ENCODE data around the gene CAMK1D. TPM values are rescaled to one million over a fixed set of nuclear protein-coding genes. Genes with fewer than 3 reads are reported as not detected.
"Not testable (repeated sequence)": the region's sequence is repeated elsewhere in the genome, so short reads cannot be mapped to it uniquely, and the experiment has no call there.

Gene CAMK1D
- total RNA-seq, 3 donors from 2014 or later = 4.4 to 17.3 (median 5.2) TPM

DNA sequence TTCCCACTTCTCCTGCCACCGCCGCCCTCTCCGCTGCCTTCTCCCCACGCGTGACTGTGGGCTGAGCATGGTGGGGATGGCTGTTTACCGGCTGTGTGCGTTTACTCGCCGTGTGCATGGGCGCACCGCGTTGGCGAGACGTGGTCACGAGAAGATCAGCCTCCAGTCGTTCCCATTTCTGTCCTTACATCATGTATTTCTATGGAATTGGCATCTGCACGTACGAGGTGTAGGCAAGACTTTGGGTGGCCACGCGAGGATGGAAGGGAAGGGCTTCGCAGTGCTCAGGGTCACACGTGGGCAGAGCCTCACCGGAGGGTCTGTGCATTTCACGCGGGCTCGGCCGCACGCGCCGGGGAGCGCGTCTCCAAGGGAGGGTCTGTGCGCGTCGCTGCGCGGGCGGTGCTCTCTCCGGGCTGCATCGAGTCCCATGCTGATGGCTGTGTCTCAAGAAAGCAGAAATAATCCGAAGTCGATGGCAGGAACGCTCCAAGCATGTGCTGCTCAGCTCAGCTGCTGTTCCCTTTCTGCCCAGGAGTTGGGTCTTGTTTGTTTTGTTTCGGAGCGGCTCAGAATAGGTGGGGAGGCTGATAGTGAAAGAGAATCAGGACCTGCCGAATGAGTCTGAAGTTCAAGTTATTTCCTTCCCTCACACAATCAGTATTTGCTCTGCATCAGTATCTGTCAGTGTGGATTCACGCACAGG, 973 bp downstream of the CAMK1D start:
- no peaks in the 10 kb centered on the region for H3K36me3 ChIP-seq
- intact Hi-C loops (cut with DNase I; ENCODE audit: low total_unique reads) = no loop called here
- H3K4me3 ChIP-seq = peak overlapping the region; percentile 70 to 86 (median 74)
- TF ChIP-seq POLR2AphosphoS5 (IDR thresholded peaks at IDR 0.05) (no peak), POLR2A (IDR thresholded peaks at IDR 0.05) (no peak)
- TF ChIP-seq, protein P1, sequence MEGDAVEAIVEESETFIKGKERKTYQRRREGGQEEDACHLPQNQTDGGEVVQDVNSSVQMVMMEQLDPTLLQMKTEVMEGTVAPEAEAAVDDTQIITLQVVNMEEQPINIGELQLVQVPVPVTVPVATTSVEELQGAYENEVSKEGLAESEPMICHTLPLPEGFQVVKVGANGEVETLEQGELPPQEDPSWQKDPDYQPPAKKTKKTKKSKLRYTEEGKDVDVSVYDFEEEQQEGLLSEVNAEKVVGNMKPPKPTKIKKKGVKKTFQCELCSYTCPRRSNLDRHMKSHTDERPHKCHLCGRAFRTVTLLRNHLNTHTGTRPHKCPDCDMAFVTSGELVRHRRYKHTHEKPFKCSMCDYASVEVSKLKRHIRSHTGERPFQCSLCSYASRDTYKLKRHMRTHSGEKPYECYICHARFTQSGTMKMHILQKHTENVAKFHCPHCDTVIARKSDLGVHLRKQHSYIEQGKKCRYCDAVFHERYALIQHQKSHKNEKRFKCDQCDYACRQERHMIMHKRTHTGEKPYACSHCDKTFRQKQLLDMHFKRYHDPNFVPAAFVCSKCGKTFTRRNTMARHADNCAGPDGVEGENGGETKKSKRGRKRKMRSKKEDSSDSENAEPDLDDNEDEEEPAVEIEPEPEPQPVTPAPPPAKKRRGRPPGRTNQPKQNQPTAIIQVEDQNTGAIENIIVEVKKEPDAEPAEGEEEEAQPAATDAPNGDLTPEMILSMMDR (IDR thresholded peaks at IDR 0.05) = peak in 1 of 3 donors; percentile 22
- peak overlapping the region in 1 of 2 donors; percentile 91 for H3K27ac ChIP-seq
- no peaks in the 10 kb centered on the region for H3K27me3 ChIP-seq
- DNase-seq (ENCODE audit: low spot score in 2 of 2) = no peak
- H3K9me3 ChIP-seq = no peaks in the 10 kb centered on the region
- H3K4me1 ChIP-seq = no peaks in the 10 kb centered on the region

DNA sequence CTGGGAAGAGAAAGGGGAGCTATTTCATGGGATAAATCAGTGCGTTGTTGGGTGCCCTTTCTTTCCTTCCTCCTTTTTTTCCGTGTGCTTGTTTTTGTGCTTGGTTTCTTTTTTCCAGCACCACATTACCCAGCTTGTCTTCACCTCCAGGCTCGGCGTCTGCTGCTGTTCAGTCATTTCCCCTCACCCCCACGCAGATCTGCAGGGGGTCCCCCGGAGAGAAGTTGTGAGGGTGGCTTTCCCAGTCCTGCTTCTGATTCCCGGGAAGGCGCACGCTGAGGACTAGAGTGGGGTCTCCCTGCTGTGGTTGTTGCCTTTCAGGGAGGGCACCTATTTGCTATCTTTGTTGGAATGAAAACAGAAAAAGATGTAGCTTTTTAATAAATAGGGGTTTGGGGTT, 1.6 kb downstream of the CAMK1D start:
- no peak for DNase-seq (ENCODE audit: low spot score in 2 of 2)
- intact Hi-C loops (cut with DNase I; ENCODE audit: low total_unique reads) = no loop called here
- Histone ChIP-seq H3K36me3 (no peaks in the 10 kb centered on the region), H3K27me3 (no peaks in the 10 kb centered on the region), H3K9me3 (no peaks in the 10 kb centered on the region), H3K4me1 (no peaks in the 10 kb centered on the region), H3K4me3 (peak overlapping the region; percentile 70 to 86 (median 74)), H3K27ac (no peak overlapping the region)
- no peak for TF ChIP-seq POLR2AphosphoS5 (IDR thresholded peaks at IDR 0.05)
- TF ChIP-seq, protein P1 (IDR thresholded peaks at IDR 0.05) = no peak

DNA sequence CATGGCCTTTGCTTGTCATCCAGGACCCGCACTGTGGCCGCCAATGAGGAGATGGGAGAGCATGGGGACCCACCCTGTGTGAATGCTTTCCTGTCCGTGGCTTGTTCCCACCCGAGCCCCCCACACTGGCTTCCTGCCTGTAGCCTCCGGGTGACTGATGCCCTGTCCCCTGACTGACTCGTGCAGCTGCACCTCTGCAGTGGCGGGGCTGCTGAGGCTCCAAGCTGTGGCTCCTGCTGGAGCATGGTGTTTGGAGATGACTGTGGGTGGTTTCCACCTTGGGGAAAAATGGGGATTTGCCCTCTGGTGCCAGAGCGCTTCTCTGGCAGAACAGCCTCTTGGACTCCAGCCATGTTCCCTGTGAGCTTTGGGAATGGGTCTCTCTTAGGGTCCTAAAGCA, 2.1 kb downstream of the CAMK1D start:
- Histone ChIP-seq H3K36me3 (no peaks in the 10 kb centered on the region), H3K27me3 (no peaks in the 10 kb centered on the region), H3K4me1 (no peaks in the 10 kb centered on the region), H3K9me3 (no peaks in the 10 kb centered on the region), H3K27ac (no peak overlapping the region), H3K4me3 (peak overlapping the region in 2 of 3 donors; percentile 70 to 86)
- intact Hi-C loops (cut with DNase I; ENCODE audit: low total_unique reads) = no loop called here
- no peak for DNase-seq (ENCODE audit: low spot score in 2 of 2)
- TF ChIP-seq POLR2AphosphoS5 (IDR thresholded peaks at IDR 0.05) (no peak), POLR2A (IDR thresholded peaks at IDR 0.05) (no peak)
- TF ChIP-seq, protein P1 (IDR thresholded peaks at IDR 0.05) = no peak

DNA sequence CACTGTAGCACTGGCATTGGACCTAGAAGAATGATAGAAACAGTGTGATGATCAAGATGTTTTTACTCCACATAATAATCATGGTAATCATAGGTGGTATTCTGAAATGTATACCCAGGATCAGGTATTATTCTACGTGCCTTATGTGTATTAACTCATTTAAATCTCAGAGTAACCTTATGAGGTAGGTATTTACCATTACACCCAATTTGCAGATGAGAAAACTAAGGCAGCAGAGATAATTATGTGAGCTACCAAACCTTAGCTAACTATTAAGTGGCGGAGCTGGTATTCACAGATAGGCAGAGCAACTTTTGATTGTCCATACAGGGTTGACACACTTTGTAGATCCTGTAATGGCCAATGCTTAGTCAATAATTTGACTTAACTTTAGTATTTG, 2.5 kb downstream of the CAMK1D start:
- intact Hi-C loops (cut with DNase I; ENCODE audit: low total_unique reads) = no loop called here
- no peaks in the 10 kb centered on the region for H3K36me3 ChIP-seq
- no peaks in the 10 kb centered on the region for H3K27me3 ChIP-seq
- H3K27ac ChIP-seq = no peak overlapping the region
- H3K9me3 ChIP-seq = no peaks in the 10 kb centered on the region
- H3K4me3 ChIP-seq = no peak overlapping the region
- no peaks in the 10 kb centered on the region for H3K4me1 ChIP-seq
- no peak for TF ChIP-seq POLR2A (IDR thresholded peaks at IDR 0.05)
- no peak for TF ChIP-seq POLR2AphosphoS5 (IDR thresholded peaks at IDR 0.05)
- TF ChIP-seq, protein P1 (IDR thresholded peaks at IDR 0.05) = no peak
- no peak for DNase-seq (ENCODE audit: low spot score in 2 of 2)

DNA sequence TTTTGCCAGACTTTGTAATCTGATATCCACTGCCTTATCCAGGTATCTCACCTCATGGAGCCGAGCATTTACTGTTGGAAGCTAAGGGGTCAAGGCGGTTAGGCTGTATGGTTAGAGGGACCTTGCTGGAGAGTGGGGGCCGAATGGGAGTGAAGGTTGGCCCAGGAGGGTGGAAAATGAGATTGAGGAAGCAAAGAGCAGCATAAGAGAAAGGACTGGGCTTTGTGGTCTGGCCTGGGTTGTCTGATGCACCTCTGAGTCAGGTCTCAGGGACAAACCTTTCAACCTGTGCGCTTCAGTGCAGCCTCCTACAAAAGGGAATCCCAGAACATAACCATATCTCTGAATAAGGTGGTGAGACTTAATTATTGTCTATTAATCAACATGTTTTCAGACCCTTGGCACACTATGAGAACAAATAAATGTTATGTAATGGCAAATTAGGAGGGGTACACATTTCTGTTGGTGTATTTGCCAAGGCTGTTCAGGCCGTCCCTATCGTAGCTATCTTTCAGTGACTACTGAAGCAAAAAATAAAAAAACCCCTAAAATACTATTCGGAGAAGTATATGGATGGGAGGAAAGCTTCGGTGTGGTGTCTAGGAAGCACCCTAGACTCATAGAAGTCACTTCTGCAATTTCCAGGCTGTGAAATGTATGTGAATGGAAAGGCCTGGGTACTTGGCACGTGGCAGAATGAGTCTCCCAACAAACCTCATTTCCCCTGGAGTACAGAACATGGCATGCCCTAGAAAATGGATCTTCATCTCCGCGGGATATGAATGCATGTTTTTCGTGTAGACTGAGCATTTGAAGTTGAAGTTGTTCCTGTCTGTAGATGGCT, 4.3 kb downstream of the CAMK1D start:
- Histone ChIP-seq H3K27me3 (no peaks in the 10 kb centered on the region), H3K4me1 (no peaks in the 10 kb centered on the region), H3K4me3 (no peak overlapping the region), H3K9me3 (no peaks in the 10 kb centered on the region), H3K27ac (no peak overlapping the region), H3K36me3 (no peaks in the 10 kb centered on the region)
- intact Hi-C loops (cut with DNase I; ENCODE audit: low total_unique reads) = no loop called here
- no peak for DNase-seq (ENCODE audit: low spot score in 2 of 2)
- TF ChIP-seq, protein P1 (IDR thresholded peaks at IDR 0.05) = no peak
- no peak for TF ChIP-seq POLR2A (IDR thresholded peaks at IDR 0.05)
- TF ChIP-seq POLR2AphosphoS5 (IDR thresholded peaks at IDR 0.05) = no peak

DNA sequence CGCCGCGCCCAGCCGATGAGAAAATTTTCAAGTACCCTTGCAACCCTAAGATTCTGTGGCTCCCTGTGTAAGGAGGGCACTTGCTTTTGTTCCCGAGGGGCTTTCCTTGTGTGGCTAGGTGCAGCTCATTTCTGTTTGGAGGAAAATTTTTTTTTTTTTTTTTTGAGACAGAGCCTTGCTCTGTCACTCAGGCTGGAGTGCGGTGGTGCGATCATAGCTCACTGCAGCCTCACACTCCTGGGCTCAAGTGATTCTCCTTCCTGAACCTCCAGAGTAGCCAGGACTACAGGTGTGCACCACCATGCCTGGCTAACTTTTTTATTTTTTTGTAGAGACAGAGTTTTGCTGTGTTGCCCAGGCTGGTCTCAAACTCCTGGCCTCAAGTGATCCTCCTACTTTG, 5.3 kb downstream of the CAMK1D start:
- intact Hi-C loops (cut with DNase I; ENCODE audit: low total_unique reads); H3K4me3 ChIP-seq; DNase-seq (ENCODE audit: low spot score in 2 of 2); H3K9me3 ChIP-seq; H3K27me3 ChIP-seq; H3K27ac ChIP-seq; H3K4me1 ChIP-seq; H3K36me3 ChIP-seq: not testable (repeated sequence)

Measured in breast epithelium (tissue), 4 donors.